K562 (cell line): ENCODE results near the gene UNC93B1. TPM values are rescaled to one million over a fixed set of nuclear protein-coding genes. Genes with fewer than 3 reads are reported as not detected.

Experiments
- CC2D1A ChIP-seq: fragments of 450-650 bp; IDR thresholded peaks from 2 replicates; pipeline ENCODE4 v1.6.1; 2017; ENCODE audit warnings: mild to moderate bottlenecking
- ETV5 ChIP-seq: sonication (generic); formaldehyde crosslinking; IDR thresholded peaks from 2 replicates; pipeline ENCODE4 v1.4.0; 2020; ENCODE audit warnings: low read depth, mild to moderate bottlenecking, missing genetic modification reagents
- FOXM1 ChIP-seq, 2 experiments: fragments of 450-650 bp in 1 of 2; sonication (generic) in 1 of 2; formaldehyde crosslinking in 1 of 2; IDR thresholded peaks; 2 replicates each; pipeline versions ENCODE4 v1.6.1 to v1.9.0; 2017 to 2022; ENCODE audit warnings: low read depth in 2 of 2, mild to moderate bottlenecking in 2 of 2, missing genetic modification reagents in 1 of 2, moderate library complexity in 1 of 2
- HDAC1 ChIP-seq, 2 experiments: fragments of 450-650 bp; IDR thresholded peaks; 2 replicates each; pipeline ENCODE4 v1.6.1; 2016 to 2017; ENCODE audit warnings: inconsistent platforms in 1 of 2, mild to moderate bottlenecking in 1 of 2, moderate library complexity in 1 of 2
- PRPF4 ChIP-seq: fragments of 200-400 bp; formaldehyde crosslinking; IDR thresholded peaks from one replicate; pipeline ENCODE4 v1.6.1; 2017; ENCODE audit warnings: low read length, low read depth, mild to moderate bottlenecking; ENCODE audit not compliant: insufficient read depth, poor library complexity, severe bottlenecking
- SIN3B ChIP-seq: fragments of 450-650 bp; IDR thresholded peaks from 2 replicates; pipeline ENCODE4 v1.6.1; 2017; ENCODE audit warnings: low read depth, mild to moderate bottlenecking, moderate library complexity
- TRIM24 ChIP-seq, 2 experiments: fragments of 450-650 bp; IDR thresholded peaks; 2 replicates each; pipeline ENCODE4 v1.6.1; 2016
- ZBTB1 ChIP-seq: sonication (generic); formaldehyde crosslinking; IDR thresholded peaks from 2 replicates; pipeline ENCODE4 v1.8.1; 2023; ENCODE audit warnings: missing genetic modification reagents, low read depth, mild to moderate bottlenecking, borderline replicate concordance
- ZNF41 ChIP-seq: fragments of 250-450 bp; sonication (Bioruptor Pico); conservative IDR thresholded peaks from 2 replicates; pipeline ENCODE4 v1.4.0; 2020; ENCODE audit warnings: mild to moderate bottlenecking
- polyA plus RNA-seq, 8 experiments: library from polyadenylated mRNA; depleted of rRNA in 4 of 8; stranded (reverse) in 5 of 8; unstranded in 3 of 8; fragments of >200 nt; fragmentation: Nextera tagmentation in 2 of 8; fragmentation: Illumina TruSeq in 1 of 8; extraction: Ambion mirVana in 2 of 8; extraction: Trizol in 1 of 8; gene quantifications; 2 replicates each; pipeline versions ENCODE4 v1.2.1 to v1.2.3, GENCODE V29; 2011 to 2014; ENCODE audit warnings: inconsistent platforms in 1 of 8, missing spikeins in 1 of 8
- total RNA-seq, 7 experiments: library from RNA; depleted of rRNA in 6 of 7; stranded (reverse); fragments of >200 nt in 6 of 7; fragmentation: Illumina TruSeq in 2 of 7; extraction: Trizol in 2 of 7; gene quantifications; 2 replicates each; pipeline versions ENCODE4 v1.2.1 to v1.2.3, GENCODE V29; 2011 to 2021; ENCODE audit warnings: low replicate concordance in 1 of 7
- TF ChIP-seq, protein P1 (sequence below): fragments of 450-650 bp; IDR thresholded peaks from 2 replicates; pipeline ENCODE4 v1.6.1; 2016; ENCODE audit warnings: borderline replicate concordance
- TF ChIP-seq, protein P2 (sequence below): sonication (generic); formaldehyde crosslinking; IDR thresholded peaks from 2 replicates; pipeline ENCODE4 v1.8.1; 2023; ENCODE audit warnings: mild to moderate bottlenecking, missing genetic modification reagents
- TF ChIP-seq, protein P3 (sequence below): sonication (generic); formaldehyde crosslinking; IDR thresholded peaks from 2 replicates; pipeline ENCODE4 v1.8.0; 2022; ENCODE audit warnings: mild to moderate bottlenecking, missing genetic modification reagents, borderline replicate concordance
- TF ChIP-seq, protein P4 (sequence below): sonication (generic); formaldehyde crosslinking; IDR thresholded peaks from 2 replicates; pipeline ENCODE4 v1.8.0; 2023; ENCODE audit warnings: mild to moderate bottlenecking, missing genetic modification reagents
- TF ChIP-seq, protein P5 (sequence below): fragments of 200-800 bp; sonication (Bioruptor generic); IDR thresholded peaks from 2 replicates; pipeline ENCODE4 v1.6.1; 2017; ENCODE audit warnings: missing genetic modification characterization, missing compliant biosample characterization

UNC93B1 gene
- total and polyA plus RNA-seq, 9 of the 15 experiments (the other 6 are each of a cell fraction or from before 2014, with no cell fraction given), result 0.10 to 13.6 (median 6.5) TPM

DNA sequence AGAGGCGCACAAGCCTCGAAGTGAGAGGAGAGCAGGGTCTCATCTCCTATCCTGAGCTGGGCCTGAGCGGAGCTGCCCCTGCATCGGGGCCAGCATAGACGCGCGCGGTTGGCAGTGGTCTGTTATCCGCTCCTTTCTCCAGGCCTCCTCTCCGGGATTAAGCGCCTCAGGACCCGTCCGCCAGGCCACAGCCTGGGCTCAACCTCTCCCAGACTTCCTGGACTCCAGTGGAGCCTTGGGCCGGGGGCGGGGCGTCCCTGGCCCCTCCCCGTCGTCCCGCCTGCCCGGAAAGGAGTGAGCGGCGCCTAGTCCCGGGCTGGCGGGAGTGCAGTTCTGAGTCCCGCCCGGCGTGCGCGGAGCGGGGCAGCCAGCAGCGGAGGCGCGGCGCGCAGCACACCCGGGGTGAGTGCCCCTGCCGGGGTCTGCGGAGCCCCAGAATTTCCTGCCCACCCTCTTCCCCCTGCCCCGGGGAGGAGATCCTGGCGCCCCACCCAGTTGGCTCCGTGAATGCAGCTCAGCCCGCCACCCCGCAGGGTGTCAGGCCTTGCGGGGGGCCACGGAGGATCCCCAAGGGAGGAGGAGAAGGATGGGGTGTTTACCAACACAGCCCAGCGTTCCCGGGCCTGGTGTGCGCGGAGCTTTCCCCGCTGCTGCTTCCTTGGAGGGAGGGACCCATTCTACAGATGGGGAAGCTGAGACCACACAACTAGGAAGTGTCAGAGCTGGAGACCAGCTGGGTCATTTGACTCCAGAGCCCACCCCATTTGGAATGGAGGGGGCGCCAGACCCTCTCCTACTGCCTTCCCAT is 35.0 kb upstream of the UNC93B1 start, which contains the start of gene TCIRG1 (continued):
- TF ChIP-seq, protein P1, sequence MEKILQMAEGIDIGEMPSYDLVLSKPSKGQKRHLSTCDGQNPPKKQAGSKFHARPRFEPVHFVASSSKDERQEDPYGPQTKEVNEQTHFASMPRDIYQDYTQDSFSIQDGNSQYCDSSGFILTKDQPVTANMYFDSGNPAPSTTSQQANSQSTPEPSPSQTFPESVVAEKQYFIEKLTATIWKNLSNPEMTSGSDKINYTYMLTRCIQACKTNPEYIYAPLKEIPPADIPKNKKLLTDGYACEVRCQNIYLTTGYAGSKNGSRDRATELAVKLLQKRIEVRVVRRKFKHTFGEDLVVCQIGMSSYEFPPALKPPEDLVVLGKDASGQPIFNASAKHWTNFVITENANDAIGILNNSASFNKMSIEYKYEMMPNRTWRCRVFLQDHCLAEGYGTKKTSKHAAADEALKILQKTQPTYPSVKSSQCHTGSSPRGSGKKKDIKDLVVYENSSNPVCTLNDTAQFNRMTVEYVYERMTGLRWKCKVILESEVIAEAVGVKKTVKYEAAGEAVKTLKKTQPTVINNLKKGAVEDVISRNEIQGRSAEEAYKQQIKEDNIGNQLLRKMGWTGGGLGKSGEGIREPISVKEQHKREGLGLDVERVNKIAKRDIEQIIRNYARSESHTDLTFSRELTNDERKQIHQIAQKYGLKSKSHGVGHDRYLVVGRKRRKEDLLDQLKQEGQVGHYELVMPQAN, result peak; percentile 53
- peak; percentile 46; the same call in 1 of the 2 replicates for TF ChIP-seq CC2D1A
- TF ChIP-seq FOXM1 (IDR thresholded peaks at IDR 0.05; ENCODE audit: low read depth), result no peak
- no peak; the same call in 1 of the 2 replicates for TF ChIP-seq FOXM1 (CRISPR knock-in tag; IDR thresholded peaks at IDR 0.05; ENCODE audit: low read depth)
- no peak for TF ChIP-seq ZNF41
- TF ChIP-seq ZBTB1 (CRISPR knock-in tag), result no peak
- TF ChIP-seq, protein P2, sequence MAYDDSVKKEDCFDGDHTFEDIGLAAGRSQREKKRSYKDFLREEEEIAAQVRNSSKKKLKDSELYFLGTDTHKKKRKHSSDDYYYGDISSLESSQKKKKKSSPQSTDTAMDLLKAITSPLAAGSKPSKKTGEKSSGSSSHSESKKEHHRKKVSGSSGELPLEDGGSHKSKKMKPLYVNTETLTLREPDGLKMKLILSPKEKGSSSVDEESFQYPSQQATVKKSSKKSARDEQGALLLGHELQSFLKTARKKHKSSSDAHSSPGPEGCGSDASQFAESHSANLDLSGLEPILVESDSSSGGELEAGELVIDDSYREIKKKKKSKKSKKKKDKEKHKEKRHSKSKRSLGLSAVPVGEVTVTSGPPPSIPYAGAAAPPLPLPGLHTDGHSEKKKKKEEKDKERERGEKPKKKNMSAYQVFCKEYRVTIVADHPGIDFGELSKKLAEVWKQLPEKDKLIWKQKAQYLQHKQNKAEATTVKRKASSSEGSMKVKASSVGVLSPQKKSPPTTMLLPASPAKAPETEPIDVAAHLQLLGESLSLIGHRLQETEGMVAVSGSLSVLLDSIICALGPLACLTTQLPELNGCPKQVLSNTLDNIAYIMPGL (CRISPR knock-in tag), result peak; percentile 44; the same call in 1 of the 2 replicates
- TF ChIP-seq ETV5 (CRISPR knock-in tag), result peak; percentile 36; the same call in 1 of the 2 replicates
- TF ChIP-seq, protein P3, sequence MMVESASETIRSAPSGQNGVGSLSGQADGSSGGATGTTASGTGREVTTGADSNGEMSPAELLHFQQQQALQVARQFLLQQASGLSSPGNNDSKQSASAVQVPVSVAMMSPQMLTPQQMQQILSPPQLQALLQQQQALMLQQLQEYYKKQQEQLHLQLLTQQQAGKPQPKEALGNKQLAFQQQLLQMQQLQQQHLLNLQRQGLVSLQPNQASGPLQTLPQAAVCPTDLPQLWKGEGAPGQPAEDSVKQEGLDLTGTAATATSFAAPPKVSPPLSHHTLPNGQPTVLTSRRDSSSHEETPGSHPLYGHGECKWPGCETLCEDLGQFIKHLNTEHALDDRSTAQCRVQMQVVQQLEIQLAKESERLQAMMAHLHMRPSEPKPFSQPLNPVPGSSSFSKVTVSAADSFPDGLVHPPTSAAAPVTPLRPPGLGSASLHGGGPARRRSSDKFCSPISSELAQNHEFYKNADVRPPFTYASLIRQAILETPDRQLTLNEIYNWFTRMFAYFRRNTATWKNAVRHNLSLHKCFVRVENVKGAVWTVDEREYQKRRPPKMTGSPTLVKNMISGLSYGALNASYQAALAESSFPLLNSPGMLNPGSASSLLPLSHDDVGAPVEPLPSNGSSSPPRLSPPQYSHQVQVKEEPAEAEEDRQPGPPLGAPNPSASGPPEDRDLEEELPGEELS (CRISPR knock-in tag), result 0 out of 2 replicates have a peak, but pooled peaks have one; percentile 17
- TF ChIP-seq, protein P4, sequence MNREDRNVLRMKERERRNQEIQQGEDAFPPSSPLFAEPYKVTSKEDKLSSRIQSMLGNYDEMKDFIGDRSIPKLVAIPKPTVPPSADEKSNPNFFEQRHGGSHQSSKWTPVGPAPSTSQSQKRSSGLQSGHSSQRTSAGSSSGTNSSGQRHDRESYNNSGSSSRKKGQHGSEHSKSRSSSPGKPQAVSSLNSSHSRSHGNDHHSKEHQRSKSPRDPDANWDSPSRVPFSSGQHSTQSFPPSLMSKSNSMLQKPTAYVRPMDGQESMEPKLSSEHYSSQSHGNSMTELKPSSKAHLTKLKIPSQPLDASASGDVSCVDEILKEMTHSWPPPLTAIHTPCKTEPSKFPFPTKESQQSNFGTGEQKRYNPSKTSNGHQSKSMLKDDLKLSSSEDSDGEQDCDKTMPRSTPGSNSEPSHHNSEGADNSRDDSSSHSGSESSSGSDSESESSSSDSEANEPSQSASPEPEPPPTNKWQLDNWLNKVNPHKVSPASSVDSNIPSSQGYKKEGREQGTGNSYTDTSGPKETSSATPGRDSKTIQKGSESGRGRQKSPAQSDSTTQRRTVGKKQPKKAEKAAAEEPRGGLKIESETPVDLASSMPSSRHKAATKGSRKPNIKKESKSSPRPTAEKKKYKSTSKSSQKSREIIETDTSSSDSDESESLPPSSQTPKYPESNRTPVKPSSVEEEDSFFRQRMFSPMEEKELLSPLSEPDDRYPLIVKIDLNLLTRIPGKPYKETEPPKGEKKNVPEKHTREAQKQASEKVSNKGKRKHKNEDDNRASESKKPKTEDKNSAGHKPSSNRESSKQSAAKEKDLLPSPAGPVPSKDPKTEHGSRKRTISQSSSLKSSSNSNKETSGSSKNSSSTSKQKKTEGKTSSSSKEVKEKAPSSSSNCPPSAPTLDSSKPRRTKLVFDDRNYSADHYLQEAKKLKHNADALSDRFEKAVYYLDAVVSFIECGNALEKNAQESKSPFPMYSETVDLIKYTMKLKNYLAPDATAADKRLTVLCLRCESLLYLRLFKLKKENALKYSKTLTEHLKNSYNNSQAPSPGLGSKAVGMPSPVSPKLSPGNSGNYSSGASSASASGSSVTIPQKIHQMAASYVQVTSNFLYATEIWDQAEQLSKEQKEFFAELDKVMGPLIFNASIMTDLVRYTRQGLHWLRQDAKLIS, result 0 out of 2 replicates have a peak, but pooled peaks have one; percentile 22
- TF ChIP-seq, protein P5, sequence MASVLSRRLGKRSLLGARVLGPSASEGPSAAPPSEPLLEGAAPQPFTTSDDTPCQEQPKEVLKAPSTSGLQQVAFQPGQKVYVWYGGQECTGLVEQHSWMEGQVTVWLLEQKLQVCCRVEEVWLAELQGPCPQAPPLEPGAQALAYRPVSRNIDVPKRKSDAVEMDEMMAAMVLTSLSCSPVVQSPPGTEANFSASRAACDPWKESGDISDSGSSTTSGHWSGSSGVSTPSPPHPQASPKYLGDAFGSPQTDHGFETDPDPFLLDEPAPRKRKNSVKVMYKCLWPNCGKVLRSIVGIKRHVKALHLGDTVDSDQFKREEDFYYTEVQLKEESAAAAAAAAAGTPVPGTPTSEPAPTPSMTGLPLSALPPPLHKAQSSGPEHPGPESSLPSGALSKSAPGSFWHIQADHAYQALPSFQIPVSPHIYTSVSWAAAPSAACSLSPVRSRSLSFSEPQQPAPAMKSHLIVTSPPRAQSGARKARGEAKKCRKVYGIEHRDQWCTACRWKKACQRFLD (CRISPR knock-in tag), result no peak
- no peak for TF ChIP-seq PRPF4
- TF ChIP-seq TRIM24 (IDR thresholded peaks at IDR 0.05), result no peak; a peak in 1 of 4 replicates
- no peak for TF ChIP-seq SIN3B
- peak; percentile 59 to 76; a peak in 2 of 4 replicates for TF ChIP-seq HDAC1 (IDR thresholded peaks at IDR 0.05)
